Type B pancreatic cell (in vitro differentiated cells): ENCODE measurements around the gene FAM3D. TPM values are rescaled to one million over a fixed set of nuclear protein-coding genes. Genes with fewer than 3 reads are reported as not detected.

Experiments
- DNase-seq: peaks from one replicate; pipeline ENCODE4 v3.0.0; 2021; ENCODE audit warnings: mixed read lengths; ENCODE audit not compliant: unreplicated experiment; ENCODE audit errors: extremely low spot score
- H3K27ac Mint-ChIP-seq: 2 replicates; pipeline ENCODE4 v1.8.0; 2021; ENCODE audit warnings: mild to moderate bottlenecking, mixed read lengths
- H3K27me3 Mint-ChIP-seq: 2 replicates; pipeline ENCODE4 v1.8.0; 2021; ENCODE audit warnings: mixed read lengths
- H3K36me3 Mint-ChIP-seq: 2 replicates; pipeline ENCODE4 v1.8.0; 2021; ENCODE audit warnings: mixed read lengths
- H3K4me1 Mint-ChIP-seq: one replicate; pipeline ENCODE4 v1.8.0; 2021; ENCODE audit warnings: mixed read lengths; ENCODE audit not compliant: unreplicated experiment
- H3K4me3 Mint-ChIP-seq: 2 replicates; pipeline ENCODE4 v1.8.0; 2021; ENCODE audit warnings: mild to moderate bottlenecking, mixed read lengths
- H3K9me3 Mint-ChIP-seq: 2 replicates; pipeline ENCODE4 v1.8.0; 2021; ENCODE audit warnings: mixed read lengths
- CTCF ChIP-seq: fragments of 200-600 bp; sonication (generic); conservative IDR thresholded peaks from 2 replicates; pipeline ENCODE4 v1.5.0; 2021; ENCODE audit warnings: antibody characterized with exemption, mild to moderate bottlenecking
- total RNA-seq: library from RNA; stranded (reverse); gene quantifications from 2 replicates; pipeline ENCODE4 v1.2.1, GENCODE V29; 2021; ENCODE audit warnings: low replicate concordance

FAM3D gene
- total RNA-seq, 1 donor from 2014 or later, result 7.6 TPM

DNA sequence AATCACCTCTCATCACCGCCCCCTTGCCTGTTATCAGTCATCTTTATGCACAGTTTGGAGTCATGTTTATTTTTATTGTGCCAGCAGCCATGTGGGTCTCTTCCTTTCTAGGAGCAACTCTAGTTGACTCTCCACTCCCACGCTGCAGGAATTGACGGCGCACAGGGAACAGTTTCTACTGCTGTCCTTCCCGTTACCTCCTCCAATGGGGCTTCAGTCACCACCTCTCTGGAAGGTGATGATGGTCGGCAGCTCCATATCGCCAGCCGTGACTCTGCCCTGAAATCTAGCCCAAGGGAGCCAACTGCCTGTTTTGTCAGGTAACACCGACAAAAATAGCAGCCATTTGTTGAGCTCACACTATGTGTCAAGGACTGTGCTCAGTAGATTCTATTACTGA lies 53.7 kb downstream of the FAM3D start:
- H3K36me3 Mint-ChIP-seq, result no peaks in the 10 kb centered on the region
- peaks cover 10% of the 10 kb centered on the region for H3K4me1 Mint-ChIP-seq
- H3K27ac Mint-ChIP-seq, result no peak overlapping the region
- H3K9me3 Mint-ChIP-seq, result peaks cover 2% of the 10 kb centered on the region
- TF ChIP-seq CTCF, result no peak
- no peak for DNase-seq
- H3K27me3 Mint-ChIP-seq, result peaks cover 2% of the 10 kb centered on the region
- H3K4me3 Mint-ChIP-seq, result no peak overlapping the region

DNA sequence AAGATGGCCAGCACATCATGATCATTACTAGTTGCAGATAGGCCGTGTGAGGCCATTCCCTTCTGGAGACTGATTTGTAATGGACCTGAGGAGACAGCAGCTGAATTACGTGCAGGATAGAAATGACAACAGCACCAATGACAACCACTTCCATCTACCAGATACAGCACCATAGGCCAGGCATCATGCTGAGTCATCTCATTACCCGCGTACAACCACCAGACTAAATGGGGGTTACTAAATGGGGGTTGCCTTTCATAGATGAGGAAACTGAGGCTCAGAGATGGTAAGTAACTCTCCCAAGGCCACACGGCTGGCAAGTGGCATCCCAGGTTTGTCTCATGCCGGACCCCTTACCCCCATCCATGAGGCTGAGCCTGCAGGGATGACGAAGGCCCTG lies 56.6 kb downstream of the FAM3D start:
- DNase-seq, result no peak
- Mint-ChIP-seq H3K4me1 (no peaks in the 10 kb centered on the region), H3K36me3 (no peaks in the 10 kb centered on the region), H3K27me3 (peaks cover 5% of the 10 kb centered on the region), H3K27ac (no peak overlapping the region), H3K9me3 (no peaks in the 10 kb centered on the region), H3K4me3 (no peak overlapping the region)
- TF ChIP-seq CTCF, result no peak

DNA sequence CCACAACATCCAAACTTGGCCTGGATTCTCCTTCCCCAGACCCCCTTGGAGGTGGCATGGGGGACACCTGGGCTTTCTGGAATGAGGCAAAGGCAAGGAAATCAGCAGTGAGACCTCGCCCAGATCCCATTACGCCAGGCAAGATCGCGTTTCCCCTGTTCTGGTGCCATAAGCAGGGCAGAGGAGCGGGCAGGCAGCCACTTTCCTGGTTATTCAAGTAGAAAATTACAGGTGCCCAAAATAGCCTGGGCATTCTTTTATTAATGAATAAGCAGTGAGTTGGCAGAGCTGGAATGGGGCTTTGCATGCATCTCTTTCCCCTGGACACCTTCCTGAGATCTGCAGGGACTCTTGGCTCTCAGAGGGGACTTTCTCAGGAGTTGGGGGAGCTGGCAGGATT lies 57.9 kb downstream of the FAM3D start:
- no peak overlapping the region for H3K27ac Mint-ChIP-seq
- no peaks in the 10 kb centered on the region for H3K36me3 Mint-ChIP-seq
- no peaks in the 10 kb centered on the region for H3K9me3 Mint-ChIP-seq
- H3K27me3 Mint-ChIP-seq, result peaks cover 11% of the 10 kb centered on the region
- no peak overlapping the region for H3K4me3 Mint-ChIP-seq
- DNase-seq, result no peak
- TF ChIP-seq CTCF, result no peak
- H3K4me1 Mint-ChIP-seq, result no peaks in the 10 kb centered on the region

- TF ChIP-seq CTCF, result no peak
- peaks cover 11% of the 10 kb centered on the region for H3K27me3 Mint-ChIP-seq
- no peak overlapping the region for H3K27ac Mint-ChIP-seq
- no peak overlapping the region for H3K4me3 Mint-ChIP-seq
- H3K9me3 Mint-ChIP-seq, result no peaks in the 10 kb centered on the region
- no peak for DNase-seq
- no peaks in the 10 kb centered on the region for H3K4me1 Mint-ChIP-seq
- H3K36me3 Mint-ChIP-seq, result no peaks in the 10 kb centered on the region
Measured at GRCh38 chr3:58607816-58608215, 58.8 kb downstream of the FAM3D start.

- H3K27me3 Mint-ChIP-seq, result peaks cover 16% of the 10 kb centered on the region
- H3K4me1 Mint-ChIP-seq, result no peaks in the 10 kb centered on the region
- no peak overlapping the region for H3K27ac Mint-ChIP-seq
- no peaks in the 10 kb centered on the region for H3K36me3 Mint-ChIP-seq
- DNase-seq, result no peak
- no peaks in the 10 kb centered on the region for H3K9me3 Mint-ChIP-seq
- TF ChIP-seq CTCF, result no peak
- no peak overlapping the region for H3K4me3 Mint-ChIP-seq
Measured at GRCh38 chr3:58606693-58607092, 59.9 kb downstream of the FAM3D start.

DNA sequence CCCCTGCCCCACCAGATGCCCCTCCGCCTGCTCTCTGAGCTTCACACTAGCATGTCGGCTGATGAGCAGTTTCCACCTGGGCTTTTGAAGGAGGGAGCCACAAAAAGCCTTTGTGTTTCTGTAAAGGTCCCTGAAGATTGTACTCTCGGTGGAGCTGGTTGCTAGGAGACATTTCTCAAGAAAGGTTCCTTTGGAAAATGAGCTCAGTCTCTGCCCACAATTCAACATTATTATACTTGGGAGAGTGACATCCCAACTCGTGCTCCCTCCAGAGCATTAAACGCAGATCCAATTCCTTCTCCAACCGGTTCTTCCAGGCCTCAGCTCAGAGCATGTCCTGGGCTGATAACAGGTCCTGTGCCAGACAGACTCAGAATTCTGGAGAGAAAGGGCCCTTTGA lies 62.5 kb downstream of the FAM3D start:
- H3K36me3 Mint-ChIP-seq, result no peaks in the 10 kb centered on the region
- no peak overlapping the region for H3K27ac Mint-ChIP-seq
- H3K4me3 Mint-ChIP-seq, result no peak overlapping the region
- no peak for TF ChIP-seq CTCF
- H3K4me1 Mint-ChIP-seq, result no peaks in the 10 kb centered on the region
- H3K9me3 Mint-ChIP-seq, result no peaks in the 10 kb centered on the region
- peaks cover 16% of the 10 kb centered on the region for H3K27me3 Mint-ChIP-seq
- DNase-seq, result no peak
